Raji (cell line): Measurements from ENCODE around the gene TSC22D2.

ENCODE experiments used
- POLR2A ChIP-seq: IDR thresholded peaks from 2 replicates; pipeline ENCODE4 v1.6.1; 2011; ENCODE audit warnings: low read depth, low read length, control low read depth; ENCODE audit not compliant: insufficient read depth

The TSC22D2 gene

GRCh38 chr3:150446470-150446977 is 38.4 kb downstream of the TSC22D2 start:
- no peak for TF ChIP-seq POLR2A

- TF ChIP-seq POLR2A, result no peak
Observed at GRCh38 chr3:150447084-150447483, 39.0 kb downstream of the TSC22D2 start.

GRCh38 chr3:150447631-150448465 is 39.8 kb downstream of the TSC22D2 start:
- TF ChIP-seq POLR2A, result no peak

GRCh38 chr3:150449169-150449721 is 41.1 kb downstream of the TSC22D2 start:
- no peak for TF ChIP-seq POLR2A

DNA sequence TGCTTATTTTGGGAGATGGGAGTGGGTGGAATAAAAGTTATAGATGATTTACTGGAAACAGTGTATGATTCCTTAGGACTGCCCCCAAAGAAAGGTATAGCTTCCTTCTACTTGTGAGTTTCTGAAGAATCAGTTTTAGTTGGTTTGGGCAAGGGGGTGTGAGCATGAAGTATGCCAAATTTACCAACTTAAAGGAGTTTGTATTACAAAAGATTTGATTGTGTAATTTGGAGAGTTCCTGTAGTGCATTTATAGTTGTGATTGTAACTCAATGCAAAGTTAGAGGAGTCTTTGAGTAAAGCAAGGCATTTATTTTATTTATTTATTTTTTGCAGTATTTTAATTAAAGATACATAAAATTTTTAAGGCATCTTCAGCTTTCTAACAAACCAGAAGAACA is 42.8 kb downstream of the TSC22D2 start:
- TF ChIP-seq POLR2A, result no peak

DNA sequence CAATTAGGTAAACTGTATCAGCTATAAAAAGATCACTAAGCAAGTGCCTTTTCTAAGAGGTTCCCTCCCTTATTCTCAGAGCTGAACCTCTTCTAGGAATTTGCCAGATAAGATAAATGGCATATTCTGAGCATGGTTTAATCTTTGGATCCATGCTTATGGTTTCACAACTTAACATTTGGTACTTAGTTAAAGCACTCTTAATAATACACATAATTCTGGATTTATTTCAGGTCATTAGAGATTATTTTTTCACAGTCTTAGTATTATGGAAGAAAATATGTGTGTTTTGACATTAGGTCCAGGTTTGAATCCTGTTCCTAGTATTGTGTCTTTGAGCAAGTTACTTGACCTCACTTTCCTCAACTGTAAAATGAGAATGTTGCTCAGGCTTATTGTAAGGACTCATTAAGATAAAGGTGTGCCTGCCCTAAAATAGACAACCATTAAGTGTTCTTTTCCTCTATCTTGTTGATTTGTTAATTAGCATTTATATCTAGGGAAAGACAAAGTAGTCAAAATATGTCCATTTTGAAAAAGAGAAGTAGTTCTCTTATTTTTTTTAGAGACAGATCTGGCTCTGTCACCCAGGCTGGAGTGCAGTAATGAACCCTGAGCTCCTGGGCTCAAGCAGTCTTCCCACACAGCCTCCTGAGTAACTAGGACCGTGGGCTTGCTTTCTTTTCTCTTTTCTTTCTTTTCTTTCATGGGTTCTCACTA is 43.4 kb downstream of the TSC22D2 start:
- no peak for TF ChIP-seq POLR2A

GRCh38 chr3:150453353-150453752 is 45.3 kb downstream of the TSC22D2 start:
- TF ChIP-seq POLR2A, result no peak

- no peak for TF ChIP-seq POLR2A
Observed at GRCh38 chr3:150454085-150454484, 46.0 kb downstream of the TSC22D2 start.

DNA sequence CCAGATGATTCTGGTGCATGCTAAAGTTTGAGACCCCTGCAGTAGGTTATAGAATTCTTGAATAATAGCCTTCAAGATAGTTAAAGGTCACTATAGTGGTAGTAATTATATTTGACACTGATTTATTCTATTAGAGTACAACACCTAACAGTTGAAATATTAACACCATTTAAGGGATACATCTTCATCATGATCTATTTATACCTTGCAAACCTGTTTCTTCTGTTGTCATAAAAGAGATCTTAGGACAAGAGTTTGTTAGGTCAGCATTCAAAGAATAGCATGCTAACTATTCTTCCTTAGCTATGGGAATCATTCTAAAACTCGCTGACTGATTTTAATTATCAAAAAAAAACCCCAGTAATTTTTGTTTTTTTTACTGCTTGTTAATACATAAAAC is 46.5 kb downstream of the TSC22D2 start:
- TF ChIP-seq POLR2A, result no peak

- no peak for TF ChIP-seq POLR2A
Observed at GRCh38 chr3:150455341-150455740, 47.2 kb downstream of the TSC22D2 start.

GRCh38 chr3:150458001-150458400 is 49.9 kb downstream of the TSC22D2 start:
- no peak for TF ChIP-seq POLR2A

GRCh38 chr3:150460484-150460883 is 52.4 kb downstream of the TSC22D2 start:
- TF ChIP-seq POLR2A, result no peak

DNA sequence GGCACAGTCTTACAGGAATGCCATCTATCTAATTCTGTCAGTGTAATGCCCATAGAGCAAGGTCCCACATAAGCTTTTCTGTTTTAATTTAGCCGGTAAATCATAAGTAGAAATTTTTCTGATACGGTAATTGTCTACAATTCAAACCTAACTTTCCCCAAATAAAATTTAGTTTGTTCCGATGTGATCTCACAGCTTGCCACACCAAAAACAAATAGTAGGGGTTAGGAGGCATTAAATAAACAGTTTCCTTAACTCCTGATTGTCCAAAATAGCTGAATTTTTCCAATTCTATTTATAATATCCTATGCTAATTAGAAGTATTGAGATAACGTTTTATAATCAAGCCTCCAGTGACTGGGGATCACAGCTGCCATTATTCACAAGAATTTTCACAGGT is 53.3 kb downstream of the TSC22D2 start:
- TF ChIP-seq POLR2A, result no peak

DNA sequence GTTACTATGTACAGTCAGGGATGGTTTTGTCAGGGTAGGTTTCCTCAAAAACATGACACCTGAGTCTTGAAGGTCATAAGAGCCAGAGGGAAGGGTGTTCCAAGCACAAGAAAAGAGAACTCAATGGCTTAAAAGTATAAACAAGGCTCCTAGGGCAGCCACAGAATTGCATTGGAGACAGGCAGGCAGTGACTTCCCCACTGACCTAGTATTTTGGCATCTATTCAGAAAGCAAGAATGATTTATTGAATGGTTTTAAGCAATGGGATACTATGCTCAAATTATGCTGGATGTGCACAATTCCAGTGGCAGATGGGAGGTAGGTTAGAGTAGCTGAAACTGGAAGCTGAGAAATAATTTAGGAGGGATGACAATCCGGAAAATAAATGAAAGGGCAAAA is 54.0 kb downstream of the TSC22D2 start:
- TF ChIP-seq POLR2A, result no peak

DNA sequence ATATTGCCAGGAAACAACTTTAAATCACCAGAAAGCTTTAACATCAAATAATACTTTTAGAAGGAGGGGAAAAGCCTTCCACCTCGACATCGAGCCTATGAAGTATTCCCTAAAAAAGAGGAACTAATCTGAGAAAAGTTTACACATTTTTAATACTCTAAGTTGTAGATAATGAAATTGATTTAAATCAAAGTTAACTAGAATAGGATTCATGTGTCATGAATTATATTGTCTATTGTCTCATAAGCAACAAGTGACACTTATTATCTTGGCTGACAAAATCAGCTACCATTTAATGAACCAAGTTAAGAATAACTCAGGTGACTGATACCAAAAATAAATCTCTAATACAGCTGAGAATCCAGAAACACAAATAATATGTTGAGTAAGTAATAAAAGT is 56.6 kb downstream of the TSC22D2 start:
- no peak for TF ChIP-seq POLR2A

DNA sequence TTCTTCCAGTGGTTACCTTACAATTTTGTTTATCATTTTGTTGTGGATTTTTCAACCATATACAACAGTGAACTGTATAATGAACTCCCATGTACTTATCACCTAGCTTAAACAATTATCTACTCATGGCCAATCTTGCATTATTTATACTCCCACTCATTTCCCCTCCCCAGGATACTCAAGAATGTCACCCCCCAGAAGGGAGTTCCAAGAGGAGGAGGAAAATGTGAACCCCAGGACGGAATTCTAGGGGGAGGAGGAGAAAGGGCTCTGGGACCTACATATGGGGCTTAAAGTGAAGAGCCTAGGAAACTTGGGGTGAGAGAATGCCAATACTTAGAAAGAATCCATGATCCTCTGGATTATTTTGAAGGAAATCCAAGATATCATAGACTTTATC is 59.3 kb downstream of the TSC22D2 start:
- TF ChIP-seq POLR2A, result no peak
